ENCODE data around the gene CARMIL3.

DNA sequence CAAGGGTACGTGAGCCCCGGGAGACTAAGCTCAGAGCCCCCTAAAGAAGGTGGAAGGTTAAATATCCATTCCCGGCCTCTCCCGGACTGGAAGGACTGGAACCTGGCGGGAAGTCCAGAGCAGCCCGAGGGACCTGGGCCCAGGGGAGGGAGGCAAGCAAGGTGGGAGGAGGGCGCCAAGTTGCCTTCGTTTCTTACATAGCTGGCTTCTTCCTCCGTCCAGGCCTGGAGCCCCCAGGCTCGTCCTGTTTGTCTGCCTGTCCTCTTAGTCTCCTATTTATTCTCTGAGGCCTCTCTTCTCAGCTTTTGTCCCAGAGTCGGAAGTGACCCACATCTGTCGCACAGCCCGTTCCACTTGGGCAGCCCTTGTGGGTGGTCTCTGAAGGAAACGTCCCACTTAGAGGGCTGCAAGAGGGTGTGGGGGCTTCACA lies 43.0 kb downstream of the CARMIL3 start:
- TF ChIP-seq, protein P1, sequence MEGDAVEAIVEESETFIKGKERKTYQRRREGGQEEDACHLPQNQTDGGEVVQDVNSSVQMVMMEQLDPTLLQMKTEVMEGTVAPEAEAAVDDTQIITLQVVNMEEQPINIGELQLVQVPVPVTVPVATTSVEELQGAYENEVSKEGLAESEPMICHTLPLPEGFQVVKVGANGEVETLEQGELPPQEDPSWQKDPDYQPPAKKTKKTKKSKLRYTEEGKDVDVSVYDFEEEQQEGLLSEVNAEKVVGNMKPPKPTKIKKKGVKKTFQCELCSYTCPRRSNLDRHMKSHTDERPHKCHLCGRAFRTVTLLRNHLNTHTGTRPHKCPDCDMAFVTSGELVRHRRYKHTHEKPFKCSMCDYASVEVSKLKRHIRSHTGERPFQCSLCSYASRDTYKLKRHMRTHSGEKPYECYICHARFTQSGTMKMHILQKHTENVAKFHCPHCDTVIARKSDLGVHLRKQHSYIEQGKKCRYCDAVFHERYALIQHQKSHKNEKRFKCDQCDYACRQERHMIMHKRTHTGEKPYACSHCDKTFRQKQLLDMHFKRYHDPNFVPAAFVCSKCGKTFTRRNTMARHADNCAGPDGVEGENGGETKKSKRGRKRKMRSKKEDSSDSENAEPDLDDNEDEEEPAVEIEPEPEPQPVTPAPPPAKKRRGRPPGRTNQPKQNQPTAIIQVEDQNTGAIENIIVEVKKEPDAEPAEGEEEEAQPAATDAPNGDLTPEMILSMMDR (conservative IDR thresholded peaks at IDR 0.05; ENCODE audit: low read depth, low read length): no peak
- TF ChIP-seq POLR2A (IDR thresholded peaks at IDR 0.05; ENCODE audit: low read depth, low read length) (no peak), RAD21 (IDR thresholded peaks at IDR 0.05; ENCODE audit: low read length) (no peak), BHLHE40 (IDR thresholded peaks at IDR 0.05; ENCODE audit: low read depth, low read length) (no peak), SMC3 (IDR thresholded peaks at IDR 0.05; ENCODE audit: low read depth, low read length) (no peak), MAZ (IDR thresholded peaks at IDR 0.05; ENCODE audit: borderline replicate concordance, low read depth, low read length) (no peak), NFE2L2 (IDR thresholded peaks at IDR 0.05; ENCODE audit: low read depth, low read length) (no peak)
- TF ChIP-seq, protein P2, sequence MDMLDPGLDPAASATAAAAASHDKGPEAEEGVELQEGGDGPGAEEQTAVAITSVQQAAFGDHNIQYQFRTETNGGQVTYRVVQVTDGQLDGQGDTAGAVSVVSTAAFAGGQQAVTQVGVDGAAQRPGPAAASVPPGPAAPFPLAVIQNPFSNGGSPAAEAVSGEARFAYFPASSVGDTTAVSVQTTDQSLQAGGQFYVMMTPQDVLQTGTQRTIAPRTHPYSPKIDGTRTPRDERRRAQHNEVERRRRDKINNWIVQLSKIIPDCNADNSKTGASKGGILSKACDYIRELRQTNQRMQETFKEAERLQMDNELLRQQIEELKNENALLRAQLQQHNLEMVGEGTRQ (IDR thresholded peaks at IDR 0.05; ENCODE audit: low read depth, low read length): no peak

Data from IMR-90 (cell line).